HCT116 (cell line): ENCODE results near the gene CLIC6. TPM values are rescaled to one million over a fixed set of nuclear protein-coding genes. Genes with fewer than 3 reads are reported as not detected.

ENCODE experiments used
- ATAC-seq: fragments of 200-7000 bp; cut with Tn5 transposase; 2 replicates; pipeline ENCODE4 v1.9.1; 2020; ENCODE audit warnings: mild to moderate bottlenecking, moderate library complexity
- BruUV-seq: library from RNA; stranded (reverse); fragments of 400-500 nt; replicated peaks from 2 replicates; lab custom pipeline; 2021; lab: Mats Ljungman, UMichigan
- CTCF ChIA-PET: fragments of 300-600 bp; sonication (Branson Sonifier 250); formaldehyde crosslinking; loops from one replicate; lab custom pipeline; 2021; ENCODE audit warnings: antibody characterized with exemption; lab: Charles Lee
- POLR2A ChIA-PET: fragments of 300-600, 350-600 bp; sonication (Branson Sonifier 250); formaldehyde crosslinking; loops from one replicate; lab custom pipeline; 2021; ENCODE audit warnings: antibody characterized with exemption; lab: Charles Lee
- RAD21 ChIA-PET, 2 experiments: fragments of 300-600 bp; sonication (Branson Sonifier 250); formaldehyde crosslinking; loops; one replicate each; lab custom pipeline; 2023; ENCODE audit warnings: low total read pairs in 2 of 2; ENCODE audit not compliant: uncharacterized antibody in 2 of 2, unreplicated experiment in 2 of 2, low non-redundant PET in 1 of 2; lab: Charles Lee
- DNase-seq: peaks from one replicate; pipeline ENCODE4 v3.0.0-alpha.2; 2010; ENCODE audit warnings: low read depth, low spot score
- H2AFZ ChIP-seq: fragments of 200-600 bp; shearing (Covaris generic), sonication (generic); 2 replicates; pipeline ENCODE4 v1.6.1; 2017; ENCODE audit warnings: low read depth, mixed run types, mixed read lengths, antibody characterized with exemption, low read length; ENCODE audit not compliant: poor library complexity, severe bottlenecking
- H3K27ac ChIP-seq: 2 replicates; pipeline ENCODE4 v1.5.1; 2012; ENCODE audit warnings: low read depth, low read length
- H3K27me3 ChIP-seq: fragments of 200-600 bp; sonication (generic); 2 replicates; pipeline ENCODE4 v1.6.1; 2016; ENCODE audit warnings: mixed run types, low read length, mixed read lengths; ENCODE audit not compliant: insufficient read depth
- H3K36me3 ChIP-seq, 2 experiments: fragments of 200-500 bp in 1 of 2; fragments of 200-600 bp in 1 of 2; sonication (Bioruptor generic) in 1 of 2; sonication (generic) in 1 of 2; 2 replicates each; pipeline versions ENCODE4 v1.5.1 to v1.6.1; 2014 to 2016; ENCODE audit warnings: low read length in 2 of 2, inconsistent platforms in 1 of 2, mixed read lengths in 1 of 2, mixed run types in 1 of 2; ENCODE audit not compliant: insufficient read depth in 2 of 2, control insufficient read depth in 1 of 2
- H3K4me1 ChIP-seq, 2 experiments: fragments of 200-600 bp in 1 of 2; sonication (generic) in 1 of 2; 2 replicates each; pipeline versions ENCODE4 v1.5.1 to v1.6.1; 2012 to 2017; ENCODE audit warnings: low read length in 2 of 2, inconsistent platforms in 1 of 2, mild to moderate bottlenecking in 1 of 2, mixed read lengths in 1 of 2, mixed run types in 1 of 2, moderate library complexity in 1 of 2; ENCODE audit not compliant: insufficient read depth in 2 of 2, control insufficient read depth in 1 of 2
- H3K4me2 ChIP-seq: fragments of 200-600 bp; sonication (generic); 2 replicates; pipeline ENCODE4 v1.6.1; 2017; ENCODE audit warnings: mixed run types, low read length, mixed read lengths
- H3K4me3 ChIP-seq, 2 experiments: fragments of 200-600 bp in 1 of 2; sonication (generic) in 1 of 2; replicated peaks in 1 of 2; 2 replicates each; pipeline ENCODE4 v1.5.1; 2011 to 2016; ENCODE audit warnings: low read length in 2 of 2, control low read depth in 1 of 2, low read depth in 1 of 2, mild to moderate bottlenecking in 1 of 2, mixed read lengths in 1 of 2, mixed run types in 1 of 2
- H3K79me2 ChIP-seq: fragments of 200-600 bp; sonication (generic); 2 replicates; pipeline ENCODE4 v1.6.1; 2017; ENCODE audit warnings: mild to moderate bottlenecking, mixed run types, low read length, moderate library complexity, mixed read lengths; ENCODE audit not compliant: insufficient read depth
- H3K9ac ChIP-seq: fragments of 200-600 bp; sonication (generic); 2 replicates; pipeline ENCODE4 v1.6.1; 2016; ENCODE audit warnings: low read length, mixed read lengths
- H3K9me2 ChIP-seq: fragments of 200-600 bp; sonication (generic), shearing (Covaris generic); 2 replicates; pipeline ENCODE4 v1.6.1; 2017; ENCODE audit warnings: mixed run types, mild to moderate bottlenecking, moderate library complexity; ENCODE audit not compliant: insufficient read depth
- H3K9me3 ChIP-seq, 2 experiments: fragments of 200-500 bp in 1 of 2; fragments of 200-600 bp in 1 of 2; sonication (Bioruptor generic) in 1 of 2; sonication (generic) in 1 of 2; 2 replicates each; pipeline ENCODE4 v1.6.1; 2014 to 2017; ENCODE audit warnings: low read length in 2 of 2, mixed read lengths in 2 of 2, inconsistent platforms in 1 of 2, low read depth in 1 of 2, mild to moderate bottlenecking in 1 of 2, mixed run types in 1 of 2, moderate library complexity in 1 of 2; ENCODE audit not compliant: control insufficient read depth in 1 of 2, insufficient read depth in 1 of 2
- H4K20me1 ChIP-seq: fragments of 200-600 bp; sonication (generic), shearing (Covaris generic); 2 replicates; pipeline ENCODE4 v1.6.1; 2017; ENCODE audit warnings: mixed run types, mild to moderate bottlenecking, moderate library complexity; ENCODE audit not compliant: insufficient read depth
- CEBPB ChIP-seq: IDR thresholded peaks from 2 replicates; pipeline ENCODE4 v1.6.1; 2012; ENCODE audit warnings: low read depth
- EGR1 ChIP-seq: IDR thresholded peaks from 2 replicates; pipeline ENCODE4 v1.6.1; 2012; ENCODE audit warnings: low read depth
- ELF1 ChIP-seq: IDR thresholded peaks from 2 replicates; pipeline ENCODE4 v1.6.1; 2012; ENCODE audit warnings: low read depth, borderline replicate concordance
- FOSL1 ChIP-seq: IDR thresholded peaks from 2 replicates; pipeline ENCODE4 v1.6.1; 2012; ENCODE audit warnings: low read depth
- JUND ChIP-seq: IDR thresholded peaks from 2 replicates; pipeline ENCODE4 v1.6.1; 2012
- POLR2A ChIP-seq: IDR thresholded peaks from 2 replicates; pipeline ENCODE4 v1.7.0; 2011; ENCODE audit warnings: borderline replicate concordance; ENCODE audit not compliant: insufficient read depth, insufficient read length; ENCODE audit errors: extremely low read depth
- POLR2AphosphoS5 ChIP-seq: IDR thresholded peaks from 2 replicates; pipeline ENCODE4 v1.6.1; 2011; ENCODE audit warnings: mild to moderate bottlenecking, low read depth, low read length, moderate library complexity
- RAD21 ChIP-seq: IDR thresholded peaks from 2 replicates; pipeline ENCODE4 v1.6.1; 2012; ENCODE audit warnings: low read depth, mild to moderate bottlenecking
- SIN3A ChIP-seq: IDR thresholded peaks from 2 replicates; pipeline ENCODE4 v1.6.1; 2012; ENCODE audit warnings: low read depth
- YY1 ChIP-seq: IDR thresholded peaks from 2 replicates; pipeline ENCODE4 v1.6.1; 2011; ENCODE audit warnings: low read length, low read depth, moderate library complexity, mild to moderate bottlenecking; ENCODE audit not compliant: insufficient replicate concordance; ENCODE audit errors: extremely low read depth
- ZNF274 ChIP-seq: fragments of 200-500 bp; sonication (Bioruptor generic); IDR thresholded peaks from 2 replicates; pipeline ENCODE4 v1.6.1; 2014; ENCODE audit warnings: mild to moderate bottlenecking, low read depth, low read length, inconsistent platforms
- intact Hi-C: fragments of 100-400 bp; cut with micrococcal nuclease; formaldehyde crosslinking; loops from 2 replicates; pipeline ENCODE4 v1.10.0; 2022
- total RNA-seq: library from RNA; stranded (reverse); gene quantifications from one replicate; pipeline ENCODE4 v1.2.1, GENCODE V29; 2021; ENCODE audit not compliant: unreplicated experiment
- TF ChIP-seq, protein P1 (sequence below): IDR thresholded peaks from 2 replicates; pipeline ENCODE4 v1.6.1; 2012
- TF ChIP-seq, protein P2 (sequence below), 3 experiments: fragments of 200-600 bp in 1 of 3; sonication (generic) in 1 of 3; IDR thresholded peaks in 2 of 3; conservative IDR thresholded peaks in 1 of 3; 2 replicates each; pipeline ENCODE4 v1.5.1; 2012 to 2017; ENCODE audit warnings: low read depth in 2 of 3, low read length in 2 of 3, antibody characterized with exemption in 1 of 3, borderline replicate concordance in 1 of 3, control low read depth in 1 of 3, mild to moderate bottlenecking in 1 of 3, mixed read lengths in 1 of 3, mixed run types in 1 of 3, moderate library complexity in 1 of 3; ENCODE audit not compliant: insufficient read depth in 1 of 3

Gene CLIC6
- total RNA-seq, 1 experiment from 2014 or later: 0.05 TPM

DNA sequence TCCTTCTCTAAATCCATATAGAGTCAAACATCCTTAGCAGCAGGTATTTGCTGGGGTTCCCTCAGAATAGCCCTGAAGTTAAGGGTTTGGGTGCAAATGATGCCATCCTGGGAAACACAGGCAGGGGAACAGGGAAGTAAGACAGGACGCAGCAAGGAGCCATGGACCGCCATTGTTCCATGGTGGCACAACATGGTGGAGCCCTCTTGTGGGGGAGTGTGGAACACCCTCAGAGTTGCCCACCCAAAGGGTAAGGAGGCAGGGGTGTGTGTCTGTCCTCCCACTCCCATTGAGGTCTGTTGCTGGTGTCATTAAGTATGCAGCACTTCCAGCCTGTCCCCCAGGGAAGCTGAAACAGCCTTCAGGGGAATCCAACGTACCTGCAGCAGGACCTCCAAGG is 33.5 kb upstream of the CLIC6 start:
- H3K9me3 ChIP-seq: no peaks in the 10 kb centered on the region

DNA sequence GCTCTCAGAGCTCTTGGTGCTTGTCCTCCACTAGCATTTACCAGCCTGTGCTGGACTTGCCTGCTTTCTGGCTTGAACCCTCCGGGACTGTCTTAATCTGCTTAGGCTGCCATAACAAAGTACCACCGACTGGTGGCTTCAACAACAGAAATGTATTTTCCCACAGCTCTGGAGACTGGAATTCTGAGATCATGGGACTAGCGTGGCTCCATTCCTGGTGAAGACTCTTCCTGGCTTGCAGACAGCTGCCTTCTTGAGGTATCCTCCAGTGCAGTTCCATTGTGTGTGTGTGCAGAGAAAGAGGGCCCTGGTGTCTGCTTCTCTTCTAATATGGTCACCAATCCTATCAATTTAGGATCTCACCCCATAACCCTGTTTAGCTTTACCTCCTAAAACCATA is 31.8 kb upstream of the CLIC6 start:
- RAD21 ChIA-PET: no interaction called here
- CTCF ChIA-PET: no interaction called here
- TF ChIP-seq JUND (no peak), FOSL1 (no peak), SIN3A (no peak), ELF1 (no peak), CEBPB (no peak)
- TF ChIP-seq, protein P1, sequence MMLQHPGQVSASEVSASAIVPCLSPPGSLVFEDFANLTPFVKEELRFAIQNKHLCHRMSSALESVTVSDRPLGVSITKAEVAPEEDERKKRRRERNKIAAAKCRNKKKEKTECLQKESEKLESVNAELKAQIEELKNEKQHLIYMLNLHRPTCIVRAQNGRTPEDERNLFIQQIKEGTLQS: no peak

More for the DNA sequence above, 33.5 kb upstream of the CLIC6 start:
- ChIA-PET POLR2A (no interaction called here), CTCF (no interaction called here), RAD21 (no interaction called here)
- Histone ChIP-seq H2AFZ (no peak overlapping the region), H4K20me1 (no peaks in the 10 kb centered on the region), H3K4me2 (no peak overlapping the region), H3K9ac (no peak overlapping the region), H3K27me3 (0 out of 2 replicates have a peak, but pooled peaks cover 7% of the 10 kb centered on the region), H3K27ac (no peak overlapping the region), H3K4me1 (no peaks in the 10 kb centered on the region), H3K4me3 (no peak overlapping the region), H3K79me2 (no peaks in the 10 kb centered on the region), H3K36me3 (no peaks in the 10 kb centered on the region), H3K9me2 (no peaks in the 10 kb centered on the region)
- intact Hi-C loops: no loop called here
- DNase-seq: no peak
- ATAC-seq: peak; percentile 78
- BruUV-seq: no TSS peak
- no peak for TF ChIP-seq CEBPB
- peak; percentile 17; the same call in 1 of the 2 replicates for TF ChIP-seq RAD21
- no peak for TF ChIP-seq POLR2A
- TF ChIP-seq, protein P2, sequence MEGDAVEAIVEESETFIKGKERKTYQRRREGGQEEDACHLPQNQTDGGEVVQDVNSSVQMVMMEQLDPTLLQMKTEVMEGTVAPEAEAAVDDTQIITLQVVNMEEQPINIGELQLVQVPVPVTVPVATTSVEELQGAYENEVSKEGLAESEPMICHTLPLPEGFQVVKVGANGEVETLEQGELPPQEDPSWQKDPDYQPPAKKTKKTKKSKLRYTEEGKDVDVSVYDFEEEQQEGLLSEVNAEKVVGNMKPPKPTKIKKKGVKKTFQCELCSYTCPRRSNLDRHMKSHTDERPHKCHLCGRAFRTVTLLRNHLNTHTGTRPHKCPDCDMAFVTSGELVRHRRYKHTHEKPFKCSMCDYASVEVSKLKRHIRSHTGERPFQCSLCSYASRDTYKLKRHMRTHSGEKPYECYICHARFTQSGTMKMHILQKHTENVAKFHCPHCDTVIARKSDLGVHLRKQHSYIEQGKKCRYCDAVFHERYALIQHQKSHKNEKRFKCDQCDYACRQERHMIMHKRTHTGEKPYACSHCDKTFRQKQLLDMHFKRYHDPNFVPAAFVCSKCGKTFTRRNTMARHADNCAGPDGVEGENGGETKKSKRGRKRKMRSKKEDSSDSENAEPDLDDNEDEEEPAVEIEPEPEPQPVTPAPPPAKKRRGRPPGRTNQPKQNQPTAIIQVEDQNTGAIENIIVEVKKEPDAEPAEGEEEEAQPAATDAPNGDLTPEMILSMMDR (IDR thresholded peaks at IDR 0.05 in 2 of 3, conservative IDR thresholded peaks at IDR 0.05 in 1 of 3; ENCODE audit: borderline replicate concordance in 1 of 3, insufficient read depth in 1 of 3, low read depth in 2 of 3, low read length in 2 of 3): peak; percentile 5 to 69 (median 65); a peak in 4 of 6 replicates
- no peak for TF ChIP-seq POLR2AphosphoS5
- no peak for TF ChIP-seq YY1
- no peak for TF ChIP-seq ZNF274
- TF ChIP-seq EGR1: no peak

More for the DNA sequence above, 31.8 kb upstream of the CLIC6 start:
- DNase-seq (no peak), ATAC-seq (no peak)
- Histone ChIP-seq H3K27me3 (0 out of 2 replicates have a peak, but pooled peaks cover 3% of the 10 kb centered on the region), H3K4me3 (no peak overlapping the region), H2AFZ (no peak overlapping the region), H3K36me3 (no peaks in the 10 kb centered on the region), H3K9ac (no peak overlapping the region), H3K27ac (no peak overlapping the region), H3K4me2 (no peak overlapping the region), H3K9me3 (no peaks in the 10 kb centered on the region), H3K79me2 (no peaks in the 10 kb centered on the region), H3K9me2 (no peaks in the 10 kb centered on the region), H3K4me1 (no peaks in the 10 kb centered on the region), H4K20me1 (no peaks in the 10 kb centered on the region)
- intact Hi-C loops: no loop called here
- BruUV-seq: no TSS peak
- POLR2A ChIA-PET: no interaction called here
